Cardiac muscle cell (in vitro differentiated cells and primary cell): ENCODE results near the gene FANCD2OS. TPM values are rescaled to one million over a fixed set of nuclear protein-coding genes. Genes with fewer than 3 reads are reported as not detected.

Experiments
- DNase-seq, 2 donors: peaks; one replicate each; pipeline versions ENCODE4 v3.0.0 to v3.0.0-alpha.2; 2010 to 2017; ENCODE audit warnings: low read depth in 1 of 2, low spot score in 1 of 2
- H3K27ac ChIP-seq: fragments of 200-600 bp; sonication (generic); 2 replicates; pipeline ENCODE4 v1.5.1; 2016
- H3K27me3 ChIP-seq: fragments of 200-600 bp; sonication (generic); 2 replicates; pipeline ENCODE4 v1.6.0; 2016; ENCODE audit warnings: control low read depth
- H3K36me3 ChIP-seq: fragments of 200-600 bp; sonication (generic); 2 replicates; pipeline ENCODE4 v1.5.1; 2016; ENCODE audit warnings: control low read depth
- H3K4me1 ChIP-seq: fragments of 200-600 bp; sonication (generic); 2 replicates; pipeline ENCODE4 v1.8.1; 2017; ENCODE audit warnings: low read depth, mild to moderate bottlenecking, mixed run types
- H3K4me3 ChIP-seq: fragments of 200-600 bp; sonication (generic); 2 replicates; pipeline ENCODE4 v1.5.1; 2016; ENCODE audit warnings: mild to moderate bottlenecking
- H3K9me3 ChIP-seq: fragments of 200-600 bp; sonication (generic); 2 replicates; pipeline ENCODE4 v1.5.1; 2017; ENCODE audit warnings: low read depth, mild to moderate bottlenecking, control low read depth
- polyA plus RNA-seq: library from polyadenylated mRNA; unstranded; fragments of >200 nt; fragmentation: Nextera tagmentation; extraction: Ambion mirVana; gene quantifications from 2 replicates; pipeline ENCODE4 v1.2.1, GENCODE V29; 2016
- total RNA-seq: library from RNA; depleted of rRNA; stranded (reverse); fragments of >200 nt; gene quantifications from 2 replicates; pipeline ENCODE4 v1.2.3, GENCODE V29; 2016
- TF ChIP-seq, protein P1 (sequence below): IDR thresholded peaks from 2 replicates; pipeline ENCODE4 v1.5.1; 2012; ENCODE audit warnings: low read depth, mild to moderate bottlenecking, low read length

FANCD2OS gene
- total and polyA plus RNA-seq, 2 experiments from 2014 or later: not detected

DNA sequence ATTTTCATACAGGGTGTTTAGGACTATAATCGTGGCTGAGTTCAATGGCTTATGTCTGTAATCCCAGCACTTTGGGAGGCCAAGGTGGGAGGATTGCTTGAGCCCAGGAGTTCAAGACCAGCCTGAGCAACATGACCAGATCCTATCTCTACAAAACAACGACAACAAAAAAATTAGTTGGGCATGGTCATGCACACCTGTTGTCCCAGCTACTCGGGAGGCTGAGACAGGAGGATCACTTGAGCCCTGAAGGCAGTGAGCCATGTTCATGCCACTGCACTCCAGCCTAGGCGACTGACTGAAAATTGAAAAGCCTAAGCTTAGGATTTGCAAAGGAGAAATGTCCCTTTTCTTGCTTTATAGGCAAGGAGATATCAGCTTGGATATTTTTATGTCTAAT, 8.9 kb upstream of the FANCD2OS start:
- no peak for DNase-seq
- H3K27ac ChIP-seq: no peak overlapping the region
- TF ChIP-seq, protein P1, sequence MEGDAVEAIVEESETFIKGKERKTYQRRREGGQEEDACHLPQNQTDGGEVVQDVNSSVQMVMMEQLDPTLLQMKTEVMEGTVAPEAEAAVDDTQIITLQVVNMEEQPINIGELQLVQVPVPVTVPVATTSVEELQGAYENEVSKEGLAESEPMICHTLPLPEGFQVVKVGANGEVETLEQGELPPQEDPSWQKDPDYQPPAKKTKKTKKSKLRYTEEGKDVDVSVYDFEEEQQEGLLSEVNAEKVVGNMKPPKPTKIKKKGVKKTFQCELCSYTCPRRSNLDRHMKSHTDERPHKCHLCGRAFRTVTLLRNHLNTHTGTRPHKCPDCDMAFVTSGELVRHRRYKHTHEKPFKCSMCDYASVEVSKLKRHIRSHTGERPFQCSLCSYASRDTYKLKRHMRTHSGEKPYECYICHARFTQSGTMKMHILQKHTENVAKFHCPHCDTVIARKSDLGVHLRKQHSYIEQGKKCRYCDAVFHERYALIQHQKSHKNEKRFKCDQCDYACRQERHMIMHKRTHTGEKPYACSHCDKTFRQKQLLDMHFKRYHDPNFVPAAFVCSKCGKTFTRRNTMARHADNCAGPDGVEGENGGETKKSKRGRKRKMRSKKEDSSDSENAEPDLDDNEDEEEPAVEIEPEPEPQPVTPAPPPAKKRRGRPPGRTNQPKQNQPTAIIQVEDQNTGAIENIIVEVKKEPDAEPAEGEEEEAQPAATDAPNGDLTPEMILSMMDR: no peak
- H3K4me1 ChIP-seq: peaks cover 6% of the 10 kb centered on the region
- no peaks in the 10 kb centered on the region for H3K27me3 ChIP-seq
- no peak overlapping the region for H3K4me3 ChIP-seq
- no peaks in the 10 kb centered on the region for H3K9me3 ChIP-seq
- no peaks in the 10 kb centered on the region for H3K36me3 ChIP-seq

DNA sequence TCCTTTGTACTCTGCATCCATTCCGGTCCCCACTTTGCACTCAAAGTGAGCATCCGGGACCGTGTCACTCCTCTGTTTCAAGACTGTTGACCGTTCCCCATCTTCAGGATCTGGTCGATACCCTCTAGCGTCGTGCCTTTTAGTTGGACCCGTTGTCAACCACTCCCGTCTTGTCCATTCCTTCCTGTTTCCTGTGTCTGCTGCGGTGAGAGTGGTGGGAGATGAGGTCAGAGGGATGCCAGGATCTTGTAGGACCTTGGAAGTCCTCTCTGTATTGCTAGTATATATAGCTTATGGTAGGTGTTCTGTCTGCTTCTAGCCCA, 8.0 kb upstream of the FANCD2OS start:
- Histone ChIP-seq H3K36me3 (no peaks in the 10 kb centered on the region), H3K9me3 (no peaks in the 10 kb centered on the region), H3K4me1 (peaks cover 6% of the 10 kb centered on the region), H3K4me3 (peak overlapping the region; percentile 71), H3K27me3 (no peaks in the 10 kb centered on the region), H3K27ac (peak overlapping the region; percentile 27)
- TF ChIP-seq, protein P1: no peak
- peak in 1 of 2 donors; percentile 44 for DNase-seq

DNA sequence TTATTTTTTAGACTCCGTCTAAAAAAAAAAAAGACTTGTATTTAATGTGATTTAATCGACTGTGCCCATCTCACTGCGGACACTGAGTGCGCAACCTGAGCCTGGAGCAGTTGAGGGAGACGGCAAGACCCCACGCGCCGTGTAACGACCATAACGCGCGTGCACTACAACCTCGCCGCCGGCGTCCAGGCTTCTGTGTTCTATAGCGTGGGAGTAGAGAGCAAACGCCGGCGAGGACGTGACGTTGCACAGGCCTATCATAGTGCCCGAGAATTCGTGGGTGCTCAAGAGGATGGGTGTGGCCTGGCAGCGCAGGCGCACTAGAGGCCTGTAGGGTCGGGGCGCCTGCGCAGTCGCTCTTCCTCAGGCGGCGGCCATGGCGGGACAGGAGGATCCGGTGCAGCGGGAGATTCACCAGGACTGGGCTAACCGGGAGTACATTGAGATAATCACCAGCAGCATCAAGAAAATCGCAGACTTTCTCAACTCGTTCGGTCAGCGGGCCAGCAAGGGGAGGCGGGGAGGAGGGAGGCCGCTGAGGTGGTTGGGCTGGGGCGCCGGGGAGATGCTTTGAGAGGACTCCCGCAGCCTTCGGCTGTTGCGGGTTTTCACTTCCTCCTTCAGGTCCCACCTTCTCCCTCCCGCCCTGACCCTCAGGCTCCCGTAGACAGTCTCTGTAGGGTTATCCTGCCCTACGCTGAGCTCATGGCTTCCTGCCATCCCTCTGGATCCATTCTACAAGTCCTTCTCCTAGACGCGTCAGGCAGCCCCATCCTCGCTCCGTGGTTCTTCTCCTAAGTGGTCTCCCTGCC, 7.5 kb upstream of the FANCD2OS start, which contains the start of gene BRK1:
Gene BRK1 (plus strand): TSS at position 350 of the 812 bp plus-strand sequence. CDS start 27 bp downstream, at position 377.
- H3K4me3 ChIP-seq: peak within 1 kb of the TSS; percentile 71
- peak; percentile 98 for DNase-seq
- peak within 1 kb of the TSS; percentile 77 for H3K27ac ChIP-seq
- no peaks in the 10 kb centered on the region for H3K27me3 ChIP-seq
- TF ChIP-seq, protein P1: no peak
- H3K9me3 ChIP-seq: no peaks in the 10 kb centered on the region
- peaks cover 6% of the 10 kb centered on the region for H3K4me1 ChIP-seq
- H3K36me3 ChIP-seq: no peaks in the 10 kb centered on the region

DNA sequence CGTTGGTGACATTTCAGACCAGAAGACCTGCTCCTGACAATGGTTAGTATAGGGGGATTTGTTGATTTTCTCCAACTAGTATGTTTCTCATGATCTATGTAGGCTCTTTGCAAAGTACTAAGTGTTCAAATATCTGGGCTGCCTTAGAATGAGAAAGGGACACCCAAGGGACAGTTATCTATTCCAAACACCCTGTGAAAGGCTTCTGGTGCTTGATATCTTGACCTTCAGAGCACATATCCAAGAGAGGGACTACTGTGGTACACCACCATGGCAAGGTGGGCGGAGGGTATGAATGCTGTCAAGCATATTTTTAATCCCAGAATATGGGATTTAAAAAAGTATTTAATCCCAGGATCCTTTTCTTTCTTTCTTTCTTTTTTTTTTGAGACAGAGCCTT, 1.1 kb downstream of the FANCD2OS start:
- Histone ChIP-seq H3K27ac (no peak overlapping the region), H3K27me3 (no peaks in the 10 kb centered on the region), H3K4me3 (no peak overlapping the region), H3K9me3 (no peaks in the 10 kb centered on the region), H3K4me1 (no peaks in the 10 kb centered on the region), H3K36me3 (no peaks in the 10 kb centered on the region)
- TF ChIP-seq, protein P1: no peak
- DNase-seq: no peak

DNA sequence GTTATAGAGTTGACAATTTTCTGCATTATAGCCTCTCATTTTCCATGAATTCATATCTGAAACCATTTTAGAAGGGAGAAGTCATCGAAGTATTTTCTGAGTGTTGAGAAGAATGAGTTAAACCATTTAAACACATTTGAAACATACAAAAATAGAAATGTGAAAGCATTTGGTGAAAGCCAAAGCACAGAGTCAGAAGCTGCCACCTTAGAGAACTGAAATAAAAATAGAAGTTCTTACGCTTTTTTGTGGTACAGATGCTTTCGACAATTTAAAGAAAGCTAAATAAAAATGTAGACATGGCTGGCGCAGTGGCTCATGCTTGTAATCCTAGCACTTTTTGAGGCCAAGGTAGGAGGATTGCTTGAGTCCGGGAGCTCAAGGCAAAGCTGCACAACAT, 9.0 kb downstream of the FANCD2OS start:
- Histone ChIP-seq H3K4me1 (no peaks in the 10 kb centered on the region), H3K27me3 (no peaks in the 10 kb centered on the region), H3K4me3 (no peak overlapping the region), H3K36me3 (no peaks in the 10 kb centered on the region), H3K9me3 (no peaks in the 10 kb centered on the region), H3K27ac (no peak overlapping the region)
- TF ChIP-seq, protein P1: no peak
- no peak for DNase-seq
